Activated CD4-positive, alpha-beta T cell treated with anti-CD3 and anti-CD28 coated beads for 36 hours (primary cell): ENCODE data around the gene GCC2. TPM values are rescaled to one million over a fixed set of nuclear protein-coding genes. Genes with fewer than 3 reads are reported as not detected.
A peak's percentile ranks its signal among the peaks of the same experiment; 100 is the strongest.
"Not testable (repeated sequence)": the region's sequence is repeated elsewhere in the genome, so short reads cannot be mapped to it uniquely, and the experiment has no call there.

Experiments used
- ATAC-seq: fragments of 200-7000 bp; cut with Tn5 transposase; one replicate; pipeline ENCODE4 v1.10.0; 2021; ENCODE audit warnings: mild to moderate bottlenecking, moderate library complexity
- CTCF ChIA-PET: fragments of 350-600 bp; sonication (Branson Sonifier 250); formaldehyde crosslinking; loops from one replicate; lab custom pipeline; 2021; ENCODE audit warnings: antibody characterized with exemption; lab: Charles Lee
- POLR2A ChIA-PET: fragments of 350-600 bp; sonication (Branson Sonifier 250); formaldehyde crosslinking; loops from one replicate; lab custom pipeline; 2021; ENCODE audit warnings: antibody characterized with exemption, inconsistent platforms; lab: Charles Lee
- DNase-seq: peaks from one replicate; pipeline ENCODE4 v3.0.0-alpha.2; 2020
- H3K27ac Mint-ChIP-seq: one replicate; pipeline ENCODE4 v1.8.0; 2021; ENCODE audit warnings: mixed read lengths
- H3K27me3 Mint-ChIP-seq: one replicate; pipeline ENCODE4 v1.8.0; 2021; ENCODE audit warnings: mixed read lengths
- H3K36me3 Mint-ChIP-seq: one replicate; pipeline ENCODE4 v1.8.0; 2021; ENCODE audit warnings: low read depth, mixed read lengths
- H3K4me1 Mint-ChIP-seq: one replicate; pipeline ENCODE4 v1.8.0; 2021; ENCODE audit warnings: mixed read lengths
- H3K4me3 Mint-ChIP-seq: one replicate; pipeline ENCODE4 v1.8.0; 2021; ENCODE audit warnings: mild to moderate bottlenecking, moderate library complexity, mixed read lengths
- H3K9me3 Mint-ChIP-seq: one replicate; pipeline ENCODE4 v1.8.0; 2021; ENCODE audit warnings: low read depth, mixed read lengths
- intact Hi-C, 2 experiments: fragments of 100-400 bp; cut with DNase I in 1 of 2; cut with micrococcal nuclease in 1 of 2; formaldehyde crosslinking; loops; one replicate each; pipeline versions ENCODE4 v1.14.2 to v1.15.1; 2022 to 2024; cut with DNase I, micrococcal nuclease
- total RNA-seq, 2 experiments: library from RNA; stranded (reverse); gene quantifications; one replicate each; pipeline ENCODE4 v1.2.3, GENCODE V29; 2021

GCC2 gene
- total RNA-seq, 2 experiments from 2014 or later = 47.8 to 51.3 TPM

- DNase-seq (no peak), ATAC-seq (peak; percentile 26)
- no peaks in the 10 kb centered on the region for H3K4me1 Mint-ChIP-seq
- no peaks in the 10 kb centered on the region for H3K9me3 Mint-ChIP-seq
- intact Hi-C loops = no loop called here
- ChIA-PET POLR2A (no interaction called here), CTCF (no interaction called here)
- no peak overlapping the region for H3K4me3 Mint-ChIP-seq
- no peaks in the 10 kb centered on the region for H3K36me3 Mint-ChIP-seq
- H3K27ac Mint-ChIP-seq = no peak overlapping the region
- H3K27me3 Mint-ChIP-seq = no peaks in the 10 kb centered on the region
Observed at GRCh38 chr2:108414256-108414876, 34.6 kb upstream of the GCC2 start.

- no peaks in the 10 kb centered on the region for H3K9me3 Mint-ChIP-seq
- H3K36me3 Mint-ChIP-seq = no peaks in the 10 kb centered on the region
- DNase-seq = no peak
- ChIA-PET CTCF (no interaction called here), POLR2A (no interaction called here)
- H3K27me3 Mint-ChIP-seq = no peaks in the 10 kb centered on the region
- ATAC-seq = peak; percentile 55
- no peak overlapping the region for H3K27ac Mint-ChIP-seq
- intact Hi-C loops = no loop called here
- H3K4me1 Mint-ChIP-seq = no peaks in the 10 kb centered on the region
- no peak overlapping the region for H3K4me3 Mint-ChIP-seq
Observed at GRCh38 chr2:108414945-108415344, 34.1 kb upstream of the GCC2 start.

- CTCF ChIA-PET = no interaction called here
- no peak overlapping the region for H3K27ac Mint-ChIP-seq
- peak; percentile 15 for DNase-seq
- no peak overlapping the region for H3K4me3 Mint-ChIP-seq
- POLR2A ChIA-PET = no interaction called here
- no peaks in the 10 kb centered on the region for H3K27me3 Mint-ChIP-seq
- no peak for ATAC-seq
- no peaks in the 10 kb centered on the region for H3K4me1 Mint-ChIP-seq
- intact Hi-C loops = no loop called here
- no peaks in the 10 kb centered on the region for H3K36me3 Mint-ChIP-seq
- H3K9me3 Mint-ChIP-seq = no peaks in the 10 kb centered on the region
Observed at GRCh38 chr2:108417254-108417653, 31.8 kb upstream of the GCC2 start.

GRCh38 chr2:108418416-108418815 is 30.6 kb upstream of the GCC2 start:
- Mint-ChIP-seq H3K36me3 (no peaks in the 10 kb centered on the region), H3K4me1 (no peaks in the 10 kb centered on the region), H3K4me3 (no peak overlapping the region), H3K27me3 (peaks cover 8% of the 10 kb centered on the region), H3K9me3 (no peaks in the 10 kb centered on the region), H3K27ac (no peak overlapping the region)
- intact Hi-C loops = no loop called here
- ChIA-PET CTCF (interaction anchor here (0.6 kb wide), 1 partner anchor 29 kb away, joined by 3 read pairs; no protein-coding TSS in a partner anchor), POLR2A (no interaction called here)
- no peak for ATAC-seq
- DNase-seq = no peak

GRCh38 chr2:108423067-108423466 is 25.9 kb upstream of the GCC2 start:
- H3K27me3 Mint-ChIP-seq = peaks cover 13% of the 10 kb centered on the region
- no peak overlapping the region for H3K27ac Mint-ChIP-seq
- H3K36me3 Mint-ChIP-seq = no peaks in the 10 kb centered on the region
- no peaks in the 10 kb centered on the region for H3K9me3 Mint-ChIP-seq
- ChIA-PET POLR2A (no interaction called here), CTCF (no interaction called here)
- H3K4me1 Mint-ChIP-seq = no peaks in the 10 kb centered on the region
- intact Hi-C loops = no loop called here
- DNase-seq = no peak
- no peak for ATAC-seq
- no peak overlapping the region for H3K4me3 Mint-ChIP-seq

GRCh38 chr2:108423502-108424251 is 25.3 kb upstream of the GCC2 start:
- H3K27ac Mint-ChIP-seq = no peak overlapping the region
- no peak overlapping the region for H3K4me3 Mint-ChIP-seq
- ATAC-seq (no peak), DNase-seq (no peak)
- H3K36me3 Mint-ChIP-seq = no peaks in the 10 kb centered on the region
- intact Hi-C loops = no loop called here
- peaks cover 13% of the 10 kb centered on the region for H3K27me3 Mint-ChIP-seq
- POLR2A ChIA-PET = no interaction called here
- no peaks in the 10 kb centered on the region for H3K9me3 Mint-ChIP-seq
- CTCF ChIA-PET = no interaction called here
- no peaks in the 10 kb centered on the region for H3K4me1 Mint-ChIP-seq

GRCh38 chr2:108428286-108429009 is 20.6 kb upstream of the GCC2 start:
- intact Hi-C loops = no loop called here
- Mint-ChIP-seq H3K36me3 (no peaks in the 10 kb centered on the region), H3K9me3 (no peaks in the 10 kb centered on the region), H3K27ac (no peak overlapping the region), H3K27me3 (peaks cover 5% of the 10 kb centered on the region), H3K4me3 (no peak overlapping the region), H3K4me1 (no peaks in the 10 kb centered on the region)
- no peak for DNase-seq
- POLR2A ChIA-PET = interaction anchor here (0.7 kb wide), 1 partner anchor 193 kb away, joined by 3 read pairs; no protein-coding TSS in a partner anchor
- ATAC-seq = no peak
- CTCF ChIA-PET = interaction anchor here (0.7 kb wide), 1 partner anchor 72 kb away, joined by 3 read pairs; no protein-coding TSS in a partner anchor

GRCh38 chr2:108435578-108435977 is 13.4 kb upstream of the GCC2 start:
- ATAC-seq, intact Hi-C loops, H3K9me3 Mint-ChIP-seq, H3K27ac Mint-ChIP-seq, CTCF ChIA-PET, H3K4me1 Mint-ChIP-seq, H3K4me3 Mint-ChIP-seq, POLR2A ChIA-PET, H3K27me3 Mint-ChIP-seq, DNase-seq, H3K36me3 Mint-ChIP-seq: not testable (repeated sequence)

- no peaks in the 10 kb centered on the region for H3K9me3 Mint-ChIP-seq
- peaks cover 2% of the 10 kb centered on the region for H3K4me1 Mint-ChIP-seq
- no peak for ATAC-seq
- POLR2A ChIA-PET = no interaction called here
- H3K27ac Mint-ChIP-seq = no peak overlapping the region
- no peak overlapping the region for H3K4me3 Mint-ChIP-seq
- H3K27me3 Mint-ChIP-seq = no peaks in the 10 kb centered on the region
- intact Hi-C loops = no loop called here
- H3K36me3 Mint-ChIP-seq = no peaks in the 10 kb centered on the region
- no peak for DNase-seq
- CTCF ChIA-PET = no interaction called here
Observed at GRCh38 chr2:108436976-108437375, 12.0 kb upstream of the GCC2 start.

- Mint-ChIP-seq H3K4me3 (no peak overlapping the region), H3K27ac (no peak overlapping the region), H3K4me1 (peaks cover 2% of the 10 kb centered on the region), H3K36me3 (no peaks in the 10 kb centered on the region), H3K27me3 (no peaks in the 10 kb centered on the region), H3K9me3 (no peaks in the 10 kb centered on the region)
- ChIA-PET CTCF (no interaction called here), POLR2A (no interaction called here)
- intact Hi-C loops = no loop called here
- DNase-seq (no peak), ATAC-seq (no peak)
Observed at GRCh38 chr2:108441712-108442111, 7.3 kb upstream of the GCC2 start.

GRCh38 chr2:108444941-108445840 is 3.8 kb upstream of the GCC2 start:
- intact Hi-C loops = loop anchor here (5.0 kb wide), 3 partner anchors 137 to 1167 kb away; partner anchors contain the start of genes SEPTIN10 (in 1 of the 2) and SOWAHC (in 1 of the 2)
- POLR2A ChIA-PET = no interaction called here
- Mint-ChIP-seq H3K4me3 (no peak overlapping the region), H3K9me3 (no peaks in the 10 kb centered on the region), H3K27ac (no peak overlapping the region), H3K36me3 (no peaks in the 10 kb centered on the region), H3K27me3 (no peaks in the 10 kb centered on the region), H3K4me1 (peaks cover 5% of the 10 kb centered on the region)
- CTCF ChIA-PET = interaction anchor here (0.6 kb wide), 1 partner anchor 516 kb away, joined by 3 read pairs; no protein-coding TSS in a partner anchor
- DNase-seq (no peak), ATAC-seq (no peak)
